B cell (primary cell): Measurements from ENCODE around the gene TMEM132E. TPM values are rescaled to one million over a fixed set of nuclear protein-coding genes. Genes with fewer than 3 reads are reported as not detected.

Experiments used
- ATAC-seq: fragments of 200-7000 bp; cut with Tn5 transposase; one replicate; pipeline ENCODE4 v1.10.0; 2021; ENCODE audit warnings: low read depth, mild to moderate bottlenecking, moderate number of reproducible peaks, moderate library complexity
- CTCF ChIA-PET: fragments of 350-600 bp; sonication (Branson Sonifier 250); formaldehyde crosslinking; loops from one replicate; lab custom pipeline; 2021; ENCODE audit warnings: antibody characterized with exemption, inconsistent platforms; lab: Charles Lee
- POLR2A ChIA-PET: fragments of 350-600 bp; sonication (Branson Sonifier 250); formaldehyde crosslinking; loops from one replicate; lab custom pipeline; 2021; ENCODE audit warnings: antibody characterized with exemption; lab: Charles Lee
- DNase-seq: peaks from one replicate; pipeline ENCODE4 v3.0.0; 2013
- H2AFZ ChIP-seq: 2 replicates; pipeline ENCODE4 v1.6.1; 2012; ENCODE audit warnings: mild to moderate bottlenecking, low read depth, low read length; ENCODE audit not compliant: insufficient read depth, poor library complexity, severe bottlenecking
- H3K27ac ChIP-seq, 2 donors: 1 replicate in 1 of 2; 2 replicates in 1 of 2; pipeline ENCODE4 v1.5.1; 2012 to 2013; ENCODE audit warnings: low read length in 2 of 2, mild to moderate bottlenecking in 2 of 2, moderate library complexity in 1 of 2
- H3K27me3 ChIP-seq, 4 experiments: fragments of 200-600 bp in 1 of 4; sonication (generic) in 1 of 4; replicated peaks in 1 of 4; 1 replicate in 2 of 4; 2 replicates in 2 of 4; pipeline versions ENCODE4 v1.6.1 to v1.7.0; 2013 to 2016; ENCODE audit warnings: low read length in 3 of 4, mild to moderate bottlenecking in 2 of 4, mixed read lengths in 1 of 4, moderate library complexity in 1 of 4; ENCODE audit not compliant: insufficient read depth in 4 of 4, control insufficient read depth in 3 of 4; ENCODE audit errors: control extremely low read depth in 1 of 4
- H3K36me3 ChIP-seq, 2 experiments: replicated peaks in 1 of 2; 1 replicate in 1 of 2; 2 replicates in 1 of 2; pipeline versions ENCODE4 v1.6.1 to v1.7.1; 2013; ENCODE audit warnings: low read length in 1 of 2; ENCODE audit not compliant: insufficient read depth in 2 of 2, control insufficient read depth in 1 of 2; ENCODE audit errors: control extremely low read depth in 1 of 2, extremely low read depth in 1 of 2
- H3K4me1 ChIP-seq, 2 donors: fragments of 200-600 bp in 1 of 2; sonication (generic) in 1 of 2; 1 replicate in 1 of 2; 2 replicates in 1 of 2; pipeline versions ENCODE4 v1.5.1 to v1.6.1; 2013 to 2017; ENCODE audit warnings: low read length in 2 of 2; ENCODE audit not compliant: control insufficient read depth in 2 of 2, insufficient read depth in 2 of 2
- H3K4me2 ChIP-seq: replicated peaks from 2 replicates; pipeline ENCODE3; 2012; ENCODE audit warnings: mild to moderate bottlenecking, low read depth, low read length; ENCODE audit not compliant: poor library complexity, severe bottlenecking
- H3K4me3 ChIP-seq, 5 experiments: fragments of 200-600 bp in 1 of 5; sonication (generic) in 1 of 5; 1 replicate in 3 of 5; 2 replicates in 2 of 5; pipeline versions ENCODE4 v1.5.1 to v1.7.0; 2011 to 2016; ENCODE audit warnings: low read length in 4 of 5, mild to moderate bottlenecking in 4 of 5, low read depth in 2 of 5, control low read depth in 1 of 5, moderate library complexity in 1 of 5; ENCODE audit not compliant: insufficient read depth in 1 of 5; ENCODE audit errors: control extremely low read depth in 1 of 5, extremely low read depth in 1 of 5
- H3K79me2 ChIP-seq: fragments of 200-600 bp; sonication (generic); one replicate; pipeline ENCODE4 v1.6.0; 2016; ENCODE audit warnings: low read length; ENCODE audit not compliant: control insufficient read depth, insufficient read depth
- H3K9ac ChIP-seq: fragments of 200-600 bp; sonication (generic); 2 replicates; pipeline ENCODE4 v1.6.1; 2017; ENCODE audit warnings: mild to moderate bottlenecking, low read length, moderate library complexity
- H3K9me3 ChIP-seq, 3 donors: one replicate each; pipeline versions ENCODE4 v1.6.1 to v1.7.1; 2013; ENCODE audit warnings: low read length in 2 of 3; ENCODE audit not compliant: control insufficient read depth in 2 of 3, insufficient read depth in 1 of 3; ENCODE audit errors: control extremely low read depth in 1 of 3
- H4K20me1 ChIP-seq: 2 replicates; pipeline ENCODE4 v1.6.0; 2012; ENCODE audit warnings: mild to moderate bottlenecking, low read length; ENCODE audit not compliant: insufficient read depth, control insufficient read depth, poor library complexity, severe bottlenecking
- H3K27ac Mint-ChIP-seq: one replicate; pipeline ENCODE4 v1.8.0; 2021; ENCODE audit warnings: mixed read lengths
- H3K27me3 Mint-ChIP-seq: one replicate; pipeline ENCODE4 v1.8.0; 2021; ENCODE audit warnings: mixed read lengths
- H3K4me1 Mint-ChIP-seq: one replicate; pipeline ENCODE4 v1.8.0; 2021; ENCODE audit warnings: mixed read lengths
- H3K4me3 Mint-ChIP-seq: one replicate; pipeline ENCODE4 v1.8.0; 2021; ENCODE audit warnings: mixed read lengths
- H3K9me3 Mint-ChIP-seq: one replicate; pipeline ENCODE4 v1.8.0; 2022; ENCODE audit warnings: mixed read lengths; ENCODE audit not compliant: insufficient read depth
- CTCF ChIP-seq: fragments of 200-600 bp; IDR thresholded peaks from one replicate; pipeline ENCODE4 v1.8.0; 2022; ENCODE audit warnings: antibody characterized with exemption, mild to moderate bottlenecking
- EZH2 ChIP-seq: IDR thresholded peaks from 2 replicates; pipeline ENCODE4 v1.6.1; 2012; ENCODE audit warnings: borderline replicate concordance, low read depth, mild to moderate bottlenecking, moderate library complexity, low read length; ENCODE audit not compliant: insufficient read depth, poor library complexity, severe bottlenecking
- WGBS: methylation state at CpG from one replicate; pipeline ENCODE4 v1.1.5; 2013; ENCODE audit warnings: missing lambda C conversion rate; ENCODE audit not compliant: insufficient coverage; 5-methylcytosine and 5-hydroxymethylcytosine counted together
- intact Hi-C: fragments of 100-400 bp; cut with micrococcal nuclease; formaldehyde crosslinking; loops from one replicate; pipeline ENCODE4 v1.10.0; 2022
- polyA plus RNA-seq: library from polyadenylated mRNA; depleted of rRNA; stranded (reverse); fragments of >200 nt; gene quantifications from 2 replicates; pipeline ENCODE4 v1.2.3, GENCODE V29; 2012
- total RNA-seq, 2 donors: library from RNA; stranded (reverse); fragments of 120-200 nt in 1 of 2; gene quantifications; 1 replicate in 1 of 2; 2 replicates in 1 of 2; pipeline versions ENCODE4 v1.2.3 to v1.2.4, GENCODE V29; 2013 to 2022

TMEM132E gene
- total and polyA plus RNA-seq, 2 donors (not counting 1 experiment from before 2014, with no cell fraction given) = not detected

DNA sequence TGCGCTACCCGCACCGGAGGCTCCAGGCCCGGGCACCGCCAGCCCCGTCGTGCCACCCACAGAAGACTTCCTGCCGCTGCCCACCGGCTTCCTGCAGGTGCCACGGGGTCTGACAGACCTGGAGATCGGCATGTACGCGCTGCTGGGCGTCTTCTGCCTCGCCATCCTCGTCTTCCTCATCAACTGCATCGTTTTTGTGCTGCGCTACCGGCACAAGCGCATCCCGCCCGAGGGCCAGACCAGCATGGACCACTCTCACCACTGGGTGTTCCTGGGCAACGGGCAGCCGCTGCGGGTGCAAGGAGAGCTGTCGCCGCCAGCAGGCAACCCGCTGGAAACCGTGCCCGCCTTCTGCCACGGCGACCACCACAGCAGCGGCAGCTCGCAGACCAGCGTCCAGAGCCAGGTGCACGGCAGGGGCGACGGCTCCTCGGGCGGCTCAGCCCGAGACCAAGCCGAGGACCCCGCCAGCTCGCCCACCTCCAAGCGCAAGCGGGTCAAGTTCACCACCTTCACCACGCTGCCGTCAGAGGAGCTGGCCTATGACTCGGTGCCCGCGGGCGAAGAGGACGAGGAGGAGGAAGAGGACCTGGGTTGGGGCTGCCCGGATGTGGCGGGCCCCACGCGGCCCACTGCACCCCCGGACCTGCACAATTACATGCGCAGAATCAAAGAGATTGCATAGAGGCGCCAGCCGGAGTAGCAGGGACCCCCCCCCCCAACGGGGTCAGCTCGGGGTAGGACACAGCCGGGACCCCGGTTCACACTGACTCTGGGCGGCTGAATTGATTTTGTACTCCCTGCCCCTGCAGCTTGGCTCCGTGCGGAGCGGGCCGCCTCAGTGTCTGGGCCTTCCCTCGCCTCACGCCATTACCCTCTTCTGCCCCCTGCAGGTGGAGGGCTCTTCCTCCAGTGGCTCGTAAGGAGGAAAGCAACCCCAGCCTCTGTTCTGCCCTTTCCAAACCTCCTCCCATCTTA is 58.5 kb downstream of the TMEM132E start:
- TF ChIP-seq CTCF = peak; percentile 86
- TF ChIP-seq EZH2 = no peak
- Histone ChIP-seq H3K79me2 (no peaks in the 10 kb centered on the region), H3K9me3 (no peaks in the 10 kb centered on the region), H3K27ac (no peak overlapping the region), H4K20me1 (no peaks in the 10 kb centered on the region), H3K27me3 (peaks cover 0 to 35% (median 1%) of the 10 kb centered on the region in 4 experiments), H3K4me2 (peak overlapping the region; percentile 78), H3K4me3 (peak overlapping the region in 4 of 5 experiments; percentile 47 to 59 (median 54)), H3K36me3 (no peaks in the 10 kb centered on the region), H3K4me1 (peaks cover 8 to 16% of the 10 kb centered on the region in 2 donors), H3K9ac (peak overlapping the region; percentile 62), H2AFZ (peak overlapping the region; percentile 69)
- CTCF ChIA-PET = interaction anchor here (0.6 to 1.6 kb wide), 9 partner anchors 9 to 218 kb away, joined by 3 to 8 read pairs (median 6); no protein-coding TSS in a partner anchor
- ATAC-seq = peak; percentile 89
- peak overlapping the region; percentile 83 for H3K4me3 Mint-ChIP-seq
- POLR2A ChIA-PET = no interaction called here
- peaks cover 56% of the 10 kb centered on the region for H3K27me3 Mint-ChIP-seq
- H3K4me1 Mint-ChIP-seq = peaks cover 12% of the 10 kb centered on the region
- no peaks in the 10 kb centered on the region for H3K9me3 Mint-ChIP-seq
- DNase-seq = peak; percentile 80
- 2% methylated on average over 68 of the region's 73 CpGs for WGBS
- intact Hi-C loops = loop anchor here (1.0 kb wide), 1 partner anchor 96 kb away; no protein-coding TSS in a partner anchor
- H3K27ac Mint-ChIP-seq = no peak overlapping the region
